NOMO-1 treated with DMSO at 0.1 percent for 48 hours (cell line): Measurements from ENCODE around the gene NDUFB6.
"Not testable (repeated sequence)": the region's sequence is repeated elsewhere in the genome, so short reads cannot be mapped to it uniquely, and the experiment has no call there.

ENCODE experiments used
- DNase-seq: peaks from one replicate; lab custom pipeline; 2025; ENCODE audit not compliant: unreplicated experiment; lab: John Stamatoyannopoulos, UW

NDUFB6 gene

GRCh38 chr9:32524892-32525708 is 47.9 kb downstream of the NDUFB6 start:
- DNase-seq = peak; percentile 46

- DNase-seq = not testable (repeated sequence)
These were observed 48.4 kb downstream of the NDUFB6 start for GRCh38 chr9:32524558-32524891.

GRCh38 chr9:32523910-32524309 is 49.0 kb downstream of the NDUFB6 start:
- DNase-seq = no peak

- no peak for DNase-seq
These were observed 54.7 kb downstream of the NDUFB6 start for GRCh38 chr9:32518276-32518675.

- no peak for DNase-seq
These were observed 56.7 kb downstream of the NDUFB6 start for GRCh38 chr9:32516241-32516640.

GRCh38 chr9:32508728-32509127 is 64.2 kb downstream of the NDUFB6 start:
- no peak for DNase-seq

GRCh38 chr9:32503008-32503407 is 70.0 kb downstream of the NDUFB6 start:
- DNase-seq = no peak
